Neural progenitor cell (in vitro differentiated cells): Measurements from ENCODE around the gene LTBP1. TPM values are rescaled to one million over a fixed set of nuclear protein-coding genes. Genes with fewer than 3 reads are reported as not detected.

ENCODE experiments used
- DNase-seq: peaks from one replicate; pipeline ENCODE4 v3.0.0-alpha.2; 2016; ENCODE audit warnings: low spot score
- H2AFZ ChIP-seq: fragments of 200-600 bp; sonication (generic); replicated peaks from 2 replicates; pipeline ENCODE4 v1.6.1; 2016; ENCODE audit warnings: antibody characterized with exemption
- H3F3A ChIP-seq: fragments of 200-600 bp; sonication (generic); 2 replicates; pipeline ENCODE4 v1.6.1; 2016; ENCODE audit warnings: antibody characterized with exemption, low read depth
- H3K27ac ChIP-seq: fragments of 200-600 bp; sonication (generic); 2 replicates; pipeline ENCODE4 v1.5.1; 2016; ENCODE audit warnings: mild to moderate bottlenecking
- H3K27me3 ChIP-seq: fragments of 200-600 bp; sonication (generic); 2 replicates; pipeline ENCODE4 v1.6.1; 2016; ENCODE audit warnings: mild to moderate bottlenecking, moderate library complexity
- H3K36me3 ChIP-seq: fragments of 200-600 bp; sonication (generic); 2 replicates; pipeline ENCODE4 v1.5.1; 2016
- H3K4me1 ChIP-seq: fragments of 200-600 bp; sonication (generic); 2 replicates; pipeline ENCODE4 v1.6.1; 2016; ENCODE audit warnings: mixed run types
- H3K4me2 ChIP-seq: fragments of 200-600 bp; sonication (generic); 2 replicates; pipeline ENCODE4 v1.6.1; 2016
- H3K4me3 ChIP-seq: fragments of 200-600 bp; sonication (generic); 2 replicates; pipeline ENCODE4 v1.5.1; 2016
- H3K79me2 ChIP-seq: fragments of 200-600 bp; sonication (generic); 2 replicates; pipeline ENCODE4 v1.6.1; 2016; ENCODE audit warnings: low read depth
- H3K9ac ChIP-seq: fragments of 200-600 bp; sonication (generic); 2 replicates; pipeline ENCODE4 v1.6.1; 2016
- H3K9me3 ChIP-seq: fragments of 200-600 bp; sonication (generic); 2 replicates; pipeline ENCODE4 v1.5.1; 2016; ENCODE audit warnings: low read depth
- H4K20me1 ChIP-seq: fragments of 200-600 bp; sonication (generic); 2 replicates; pipeline ENCODE4 v1.6.1; 2016; ENCODE audit warnings: low read depth
- H3K27ac Mint-ChIP-seq: 3 replicates; pipeline ENCODE4 v1.8.0; 2021; ENCODE audit warnings: mixed read lengths
- H3K27me3 Mint-ChIP-seq: 2 replicates; pipeline ENCODE4 v1.8.0; 2022; ENCODE audit warnings: low read depth, mild to moderate bottlenecking, inconsistent platforms, moderate library complexity, mixed read lengths; ENCODE audit not compliant: insufficient read depth
- H3K36me3 Mint-ChIP-seq: 3 replicates; pipeline ENCODE4 v1.8.0; 2021; ENCODE audit warnings: mixed read lengths
- H3K4me1 Mint-ChIP-seq: 3 replicates; pipeline ENCODE4 v1.8.0; 2021; ENCODE audit warnings: mixed read lengths
- H3K4me3 Mint-ChIP-seq: 3 replicates; pipeline ENCODE4 v1.8.0; 2021; ENCODE audit warnings: mild to moderate bottlenecking, moderate library complexity, mixed read lengths
- H3K9me3 Mint-ChIP-seq: 3 replicates; pipeline ENCODE4 v1.8.0; 2020; ENCODE audit warnings: mixed read lengths
- CTCF ChIP-seq: fragments of 200-600 bp; sonication (generic); IDR thresholded peaks from 2 replicates; pipeline ENCODE4 v1.5.1; 2017; ENCODE audit warnings: antibody characterized with exemption, mild to moderate bottlenecking
- EZH2 ChIP-seq: fragments of 200-600 bp; sonication (generic); IDR thresholded peaks from 2 replicates; pipeline ENCODE4 v1.6.1; 2017; ENCODE audit warnings: antibody characterized with exemption, mild to moderate bottlenecking, moderate library complexity
- EZH2phosphoT487 ChIP-seq: fragments of 200-600 bp; sonication (generic); IDR thresholded peaks from 2 replicates; pipeline ENCODE4 v1.6.1; 2017; ENCODE audit warnings: antibody characterized with exemption
- total RNA-seq: library from RNA; depleted of rRNA; stranded (reverse); fragments of >200 nt; gene quantifications from 2 replicates; pipeline ENCODE4 v1.2.3, GENCODE V29; 2015; ENCODE audit warnings: low replicate concordance

Gene LTBP1
- total RNA-seq, 1 donor from 2014 or later = 50.5 TPM

DNA sequence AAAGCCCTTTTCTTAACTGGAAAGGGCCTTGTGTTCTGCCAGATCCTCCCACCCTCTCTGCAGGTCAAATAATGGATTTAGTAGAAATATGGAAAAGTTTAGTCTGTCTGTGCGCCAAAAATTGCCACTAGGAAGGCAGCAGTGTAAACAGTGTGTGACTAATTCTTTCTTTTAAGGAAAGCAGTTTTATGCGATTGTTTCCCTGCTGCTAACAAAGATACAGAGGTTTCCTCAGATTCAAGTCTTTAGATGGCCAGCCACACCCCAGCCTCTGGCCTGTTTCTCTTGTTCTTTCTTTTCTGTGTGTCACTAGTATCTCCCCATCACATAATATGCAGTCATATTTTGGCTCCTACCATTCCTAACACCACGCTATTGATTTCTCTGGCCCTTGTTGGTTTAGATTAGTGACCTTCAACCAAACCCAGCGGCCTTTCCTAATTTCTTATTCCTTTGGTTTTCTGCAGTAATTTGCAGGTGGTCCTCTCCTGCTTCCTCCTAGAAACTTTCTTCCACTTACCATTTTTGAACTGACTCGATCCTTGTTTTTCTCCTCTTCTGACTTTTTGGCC lies 157.4 kb downstream of the LTBP1 start:
- H3K27me3 Mint-ChIP-seq = no peaks in the 10 kb centered on the region
- no peak for TF ChIP-seq CTCF
- no peak overlapping the region for H3K27ac ChIP-seq
- no peaks in the 10 kb centered on the region for H3K36me3 ChIP-seq
- H2AFZ ChIP-seq = no peak overlapping the region
- H3K4me3 Mint-ChIP-seq = no peak overlapping the region
- peaks cover 4% of the 10 kb centered on the region for H3K36me3 Mint-ChIP-seq
- no peak overlapping the region for H3K9ac ChIP-seq
- H3F3A ChIP-seq = no peaks in the 10 kb centered on the region
- H3K4me3 ChIP-seq = no peak overlapping the region
- DNase-seq = no peak
- no peaks in the 10 kb centered on the region for H4K20me1 ChIP-seq
- peaks cover 2% of the 10 kb centered on the region for H3K9me3 Mint-ChIP-seq
- H3K4me2 ChIP-seq = no peak overlapping the region
- no peak overlapping the region for H3K27ac Mint-ChIP-seq
- H3K27me3 ChIP-seq = no peaks in the 10 kb centered on the region
- no peaks in the 10 kb centered on the region for H3K79me2 ChIP-seq
- H3K9me3 ChIP-seq = no peaks in the 10 kb centered on the region
- H3K4me1 ChIP-seq = peaks cover 8% of the 10 kb centered on the region
- H3K4me1 Mint-ChIP-seq = peaks cover 17% of the 10 kb centered on the region

DNA sequence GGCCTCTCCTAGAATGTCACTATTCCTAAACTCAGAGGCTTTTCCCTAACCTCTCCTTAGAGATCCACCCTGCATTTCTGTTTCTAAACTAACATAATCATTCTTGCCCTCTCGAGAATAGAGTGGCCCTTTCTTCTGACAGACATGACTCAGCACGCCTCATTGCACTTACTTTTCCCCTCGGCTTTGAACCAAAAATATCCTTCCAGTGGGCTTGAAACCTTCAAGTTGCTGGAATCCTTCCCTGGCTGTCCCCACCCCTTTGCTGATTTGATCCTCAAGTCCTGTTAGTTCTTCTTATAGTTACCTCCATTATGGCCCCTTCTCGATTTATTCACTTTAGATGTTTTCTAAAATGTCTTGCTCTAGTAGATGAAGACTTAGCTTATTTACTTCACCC lies 158.0 kb downstream of the LTBP1 start:
- H3K36me3 Mint-ChIP-seq = peaks cover 4% of the 10 kb centered on the region
- DNase-seq = no peak
- H3K27ac ChIP-seq = no peak overlapping the region
- no peaks in the 10 kb centered on the region for H4K20me1 ChIP-seq
- no peaks in the 10 kb centered on the region for H3F3A ChIP-seq
- no peak overlapping the region for H3K9ac ChIP-seq
- no peak overlapping the region for H3K27ac Mint-ChIP-seq
- no peaks in the 10 kb centered on the region for H3K79me2 ChIP-seq
- peaks cover 2% of the 10 kb centered on the region for H3K9me3 Mint-ChIP-seq
- H3K27me3 Mint-ChIP-seq = no peaks in the 10 kb centered on the region
- no peak for TF ChIP-seq EZH2
- H3K9me3 ChIP-seq = no peaks in the 10 kb centered on the region
- H3K4me3 Mint-ChIP-seq = no peak overlapping the region
- H3K4me1 Mint-ChIP-seq = peaks cover 18% of the 10 kb centered on the region
- no peaks in the 10 kb centered on the region for H3K27me3 ChIP-seq
- H3K4me1 ChIP-seq = peaks cover 14% of the 10 kb centered on the region
- no peak overlapping the region for H3K4me2 ChIP-seq
- no peak overlapping the region for H2AFZ ChIP-seq
- H3K4me3 ChIP-seq = no peak overlapping the region
- H3K36me3 ChIP-seq = no peaks in the 10 kb centered on the region

DNA sequence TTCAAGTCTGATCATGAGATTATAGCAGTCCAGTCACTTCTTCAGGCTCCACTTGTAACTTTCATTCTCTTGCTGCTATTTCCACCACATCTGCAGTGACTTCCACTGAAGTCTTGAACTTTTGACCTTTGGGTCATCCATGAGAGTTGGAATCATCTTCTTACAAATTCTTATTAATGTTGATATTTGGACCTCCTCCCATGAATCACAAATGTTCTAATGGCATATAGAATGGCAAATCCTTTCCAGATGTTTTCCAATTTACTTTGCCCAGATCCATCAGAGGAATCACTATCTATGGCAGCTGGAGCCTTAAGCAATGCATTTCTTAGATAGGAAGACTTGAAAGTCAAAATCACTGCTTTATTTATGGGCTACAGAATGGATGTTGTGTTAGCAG lies 159.4 kb downstream of the LTBP1 start:
- Mint-ChIP-seq H3K36me3 (peaks cover 6% of the 10 kb centered on the region), H3K4me1 (peaks cover 19% of the 10 kb centered on the region), H3K27ac (no peak overlapping the region), H3K27me3 (no peaks in the 10 kb centered on the region), H3K4me3 (no peak overlapping the region), H3K9me3 (peaks cover 2% of the 10 kb centered on the region)
- Histone ChIP-seq H3K4me3 (no peak overlapping the region), H3K9me3 (no peaks in the 10 kb centered on the region), H3F3A (no peaks in the 10 kb centered on the region), H3K9ac (no peak overlapping the region), H3K27me3 (no peaks in the 10 kb centered on the region), H3K79me2 (no peaks in the 10 kb centered on the region), H3K36me3 (no peaks in the 10 kb centered on the region), H3K27ac (no peak overlapping the region), H3K4me1 (peaks cover 24% of the 10 kb centered on the region), H3K4me2 (no peak overlapping the region), H2AFZ (no peak overlapping the region), H4K20me1 (no peaks in the 10 kb centered on the region)
- no peak for DNase-seq
- TF ChIP-seq EZH2 = no peak
- TF ChIP-seq CTCF = no peak
- TF ChIP-seq EZH2phosphoT487 = no peak

DNA sequence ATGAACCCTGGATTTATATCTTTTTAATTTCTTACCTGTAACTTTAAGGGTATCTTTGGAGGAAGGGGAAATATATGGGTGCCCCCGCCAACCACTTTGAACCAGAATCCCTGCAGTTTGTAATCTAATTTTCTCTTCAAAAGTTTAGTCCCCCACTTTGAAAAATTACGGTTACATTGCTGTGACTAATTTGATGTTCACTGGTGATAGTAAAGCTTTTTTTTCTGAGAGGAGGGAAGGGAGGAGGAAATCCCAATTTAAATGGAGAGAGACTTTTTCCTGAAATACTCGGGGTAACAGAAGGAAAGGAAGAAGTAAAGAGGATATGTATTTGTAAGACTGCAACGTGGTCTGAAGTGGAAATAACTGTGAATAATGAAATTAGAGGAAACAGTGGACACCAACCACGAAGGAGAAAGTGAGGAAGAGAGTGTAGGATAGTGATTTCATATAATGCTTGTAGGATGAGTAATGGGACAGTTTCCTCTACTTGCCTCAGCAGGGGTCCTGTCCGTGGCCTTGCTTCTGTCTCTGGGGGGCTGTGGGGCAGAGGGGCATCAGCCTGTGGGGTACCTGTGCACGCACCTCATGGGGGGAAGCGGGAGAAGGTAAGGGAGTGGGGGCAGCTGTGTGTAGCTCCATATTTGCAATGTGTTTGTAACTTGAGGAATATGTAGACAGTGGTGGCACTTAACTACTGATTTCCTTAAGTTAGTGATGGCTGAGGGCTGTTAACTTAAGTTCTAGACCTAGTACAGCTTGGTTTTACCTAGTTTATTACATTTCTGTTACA lies 161.1 kb downstream of the LTBP1 start:
- peaks cover 2% of the 10 kb centered on the region for H3K9me3 Mint-ChIP-seq
- Histone ChIP-seq H2AFZ (no peak overlapping the region), H3K4me2 (no peak overlapping the region), H3K9me3 (no peaks in the 10 kb centered on the region), H3K36me3 (no peaks in the 10 kb centered on the region), H3K27me3 (no peaks in the 10 kb centered on the region), H3K27ac (no peak overlapping the region), H4K20me1 (no peaks in the 10 kb centered on the region), H3F3A (no peaks in the 10 kb centered on the region), H3K4me1 (peaks cover 37% of the 10 kb centered on the region), H3K9ac (no peak overlapping the region), H3K4me3 (no peak overlapping the region), H3K79me2 (no peaks in the 10 kb centered on the region)
- no peaks in the 10 kb centered on the region for H3K27me3 Mint-ChIP-seq
- no peak overlapping the region for H3K4me3 Mint-ChIP-seq
- no peak for DNase-seq
- peaks cover 28% of the 10 kb centered on the region for H3K4me1 Mint-ChIP-seq
- TF ChIP-seq CTCF (no peak), EZH2phosphoT487 (no peak), EZH2 (no peak)
- no peak overlapping the region for H3K27ac Mint-ChIP-seq
- H3K36me3 Mint-ChIP-seq = peaks cover 6% of the 10 kb centered on the region
